Measurements from ENCODE around the gene ACTRT1. TPM values are rescaled to one million over a fixed set of nuclear protein-coding genes. Genes with fewer than 3 reads are reported as not detected.

Gene ACTRT1
- total RNA-seq = not detected
- not detected for polyA plus RNA-seq

DNA sequence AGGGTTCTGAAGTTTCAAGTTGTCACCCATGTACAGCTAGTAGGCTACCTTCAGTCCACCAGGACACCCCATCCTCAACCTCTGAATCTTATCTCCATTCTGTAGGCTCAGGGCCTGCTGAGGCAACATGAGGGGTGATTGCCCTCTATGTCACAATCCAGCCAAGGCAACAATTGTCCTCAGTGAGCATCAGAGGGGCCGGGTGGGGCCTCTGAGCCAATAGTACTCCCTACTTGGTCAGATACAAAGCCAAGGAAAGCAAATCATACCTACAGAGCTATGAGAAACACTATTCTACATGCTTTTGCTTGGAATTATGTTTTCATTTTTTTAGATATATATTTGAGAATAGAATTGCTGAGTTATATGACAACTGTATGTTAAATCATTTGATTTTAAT lies at the start of gene ACTRT1:
ACTRT1 (minus strand) TSS at position 101 of the 400 bp plus-strand sequence. CDS start 197 bp downstream, outside the sequence.
- ChIA-PET POLR2A (ENCODE audit: partially characterized antibody) (no interaction called here), CTCF (ENCODE audit: partially characterized antibody) (no interaction called here)
- Mint-ChIP-seq H3K9me3 (peaks cover 0 to 6% (median 1%) of the 10 kb centered on the region in 8 donors), H3K27me3 (no peaks in the 10 kb centered on the region), H3K4me1 (no peaks in the 10 kb centered on the region), H3K27ac (no peak within 1 kb of the TSS), H3K36me3 (no peaks in the 10 kb centered on the region), H3K4me3 (no peak within 1 kb of the TSS)
- no peak for DNase-seq
- Histone ChIP-seq H3K27ac (ENCODE audit: low read depth, low read length) (no peak within 1 kb of the TSS), H3K4me3 (ENCODE audit: low read length in 2 of 2) (no peak within 1 kb of the TSS), H3K36me3 (ENCODE audit: insufficient read depth, low read length) (no peaks in the 10 kb centered on the region), H3K4me1 (ENCODE audit: insufficient read depth, low read length) (no peaks in the 10 kb centered on the region), H3K9me3 (ENCODE audit: control insufficient read depth in 1 of 2, low read length in 2 of 2) (no peaks in the 10 kb centered on the region), H3K27me3 (ENCODE audit: insufficient read depth, low read length) (no peaks in the 10 kb centered on the region)
- intact Hi-C loops (cut with micrococcal nuclease) = no loop called here

DNA sequence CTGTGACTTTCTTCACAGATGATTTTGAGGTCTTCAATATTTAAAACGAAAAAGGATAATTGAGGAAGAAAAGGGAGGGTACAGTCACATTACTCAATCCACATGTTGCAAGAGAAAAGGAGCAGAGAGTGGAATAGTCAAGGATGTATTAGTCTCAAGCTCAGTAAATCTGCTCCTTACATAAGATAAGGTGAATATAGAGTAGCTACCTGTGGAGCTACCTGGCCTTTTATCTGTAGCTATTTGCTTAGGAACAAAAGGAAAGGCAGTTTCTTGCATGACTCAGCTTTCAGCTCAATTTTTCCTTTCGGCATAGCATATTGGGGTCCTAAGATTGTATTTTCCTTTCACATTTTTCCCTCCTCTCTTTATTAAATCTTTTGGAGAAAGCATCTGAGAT lies 26.3 kb upstream of the ACTRT1 start:
- H3K36me3 ChIP-seq (ENCODE audit: insufficient read depth, low read length) = no peaks in the 10 kb centered on the region
- H3K4me3 ChIP-seq (ENCODE audit: low read length in 2 of 2) = no peak overlapping the region
- Mint-ChIP-seq H3K27me3 (no peaks in the 10 kb centered on the region), H3K4me3 (no peak overlapping the region), H3K27ac (no peak overlapping the region), H3K9me3 (no peaks in the 10 kb centered on the region), H3K36me3 (no peaks in the 10 kb centered on the region), H3K4me1 (no peaks in the 10 kb centered on the region)
- DNase-seq = no peak
- H3K27me3 ChIP-seq (ENCODE audit: insufficient read depth, low read length) = no peaks in the 10 kb centered on the region
- no peaks in the 10 kb centered on the region for H3K9me3 ChIP-seq (ENCODE audit: control insufficient read depth in 1 of 2, low read length in 2 of 2)
- no peak overlapping the region for H3K27ac ChIP-seq (ENCODE audit: low read depth, low read length)
- intact Hi-C loops (cut with micrococcal nuclease) = no loop called here
- ChIA-PET POLR2A (ENCODE audit: partially characterized antibody) (no interaction called here), CTCF (ENCODE audit: partially characterized antibody) (no interaction called here)
- no peaks in the 10 kb centered on the region for H3K4me1 ChIP-seq (ENCODE audit: insufficient read depth, low read length)

DNA sequence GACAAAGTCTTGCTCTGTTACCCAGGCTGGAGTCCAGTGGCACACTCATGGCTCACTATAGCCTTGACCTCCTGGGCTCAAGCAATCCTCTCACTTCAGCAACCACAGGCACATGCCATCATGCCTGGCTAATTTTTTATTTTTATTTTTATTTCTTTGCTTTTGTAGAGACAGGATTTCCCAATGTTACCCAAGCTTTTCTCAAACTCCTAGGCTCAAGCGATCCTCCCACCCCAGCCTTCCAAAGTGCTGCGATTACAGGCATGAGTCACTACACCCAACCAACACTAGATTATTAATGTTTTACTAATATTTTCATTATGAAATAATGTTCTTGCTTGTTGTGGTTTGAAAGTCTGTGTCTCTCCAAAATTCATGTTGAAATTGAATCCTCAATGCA lies 5.2 kb upstream of the ACTRT1 start:
- no peaks in the 10 kb centered on the region for H3K9me3 ChIP-seq (ENCODE audit: control insufficient read depth in 1 of 2, low read length in 2 of 2)

DNA sequence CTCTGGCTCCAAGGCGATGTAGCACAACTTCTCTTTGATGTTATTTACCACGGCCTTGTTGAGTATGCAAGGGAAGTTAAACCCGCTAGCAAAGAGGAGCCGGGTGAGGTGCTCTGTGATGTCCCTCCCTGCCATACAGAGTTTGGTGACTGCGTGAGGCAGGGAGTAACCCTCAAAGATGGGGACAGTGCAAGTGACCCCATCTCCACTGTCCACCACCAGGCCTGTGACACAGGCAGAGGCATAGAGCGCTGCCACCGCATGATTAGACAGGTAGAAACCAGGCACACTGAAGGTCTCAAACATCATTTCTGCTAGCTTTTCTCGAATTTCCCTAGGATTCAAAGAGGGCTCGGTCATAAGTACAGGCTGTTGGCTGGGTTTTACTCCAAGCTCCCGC lies 677 bp downstream of the ACTRT1 start:
- H3K27ac ChIP-seq (ENCODE audit: low read depth, low read length) = no peak overlapping the region
- no peaks in the 10 kb centered on the region for H3K9me3 ChIP-seq (ENCODE audit: control insufficient read depth in 1 of 2, low read length in 2 of 2)
- Mint-ChIP-seq H3K36me3 (no peaks in the 10 kb centered on the region), H3K9me3 (peaks cover 0 to 6% (median 4%) of the 10 kb centered on the region in 8 donors), H3K4me3 (no peak overlapping the region), H3K27ac (no peak overlapping the region), H3K4me1 (no peaks in the 10 kb centered on the region), H3K27me3 (no peaks in the 10 kb centered on the region)
- H3K4me3 ChIP-seq (ENCODE audit: low read length in 2 of 2) = no peak overlapping the region
- ChIA-PET CTCF (ENCODE audit: partially characterized antibody) (no interaction called here), POLR2A (ENCODE audit: partially characterized antibody) (no interaction called here)
- intact Hi-C loops (cut with micrococcal nuclease) = no loop called here
- no peak for DNase-seq
- no peaks in the 10 kb centered on the region for H3K36me3 ChIP-seq (ENCODE audit: insufficient read depth, low read length)
- no peaks in the 10 kb centered on the region for H3K4me1 ChIP-seq (ENCODE audit: insufficient read depth, low read length)
- no peaks in the 10 kb centered on the region for H3K27me3 ChIP-seq (ENCODE audit: insufficient read depth, low read length)

More for the DNA sequence above, 5.2 kb upstream of the ACTRT1 start:
- H3K36me3 Mint-ChIP-seq = no peaks in the 10 kb centered on the region
- H3K4me3 ChIP-seq (ENCODE audit: low read length in 2 of 2) = no peak overlapping the region
- H3K9me3 Mint-ChIP-seq = peaks cover 0 to 9% (median 2%) of the 10 kb centered on the region in 8 donors
- H3K4me3 Mint-ChIP-seq = no peak overlapping the region
- no peak overlapping the region for H3K27ac ChIP-seq (ENCODE audit: low read depth, low read length)
- H3K4me1 Mint-ChIP-seq = no peaks in the 10 kb centered on the region
- H3K4me1 ChIP-seq (ENCODE audit: insufficient read depth, low read length) = no peaks in the 10 kb centered on the region
- ChIA-PET POLR2A (ENCODE audit: partially characterized antibody) (no interaction called here), CTCF (ENCODE audit: partially characterized antibody) (no interaction called here)
- H3K27me3 Mint-ChIP-seq = no peaks in the 10 kb centered on the region
- intact Hi-C loops (cut with micrococcal nuclease) = no loop called here
- no peaks in the 10 kb centered on the region for H3K27me3 ChIP-seq (ENCODE audit: insufficient read depth, low read length)
- H3K27ac Mint-ChIP-seq = no peak overlapping the region
- no peaks in the 10 kb centered on the region for H3K36me3 ChIP-seq (ENCODE audit: insufficient read depth, low read length)
- DNase-seq = no peak

DNA sequence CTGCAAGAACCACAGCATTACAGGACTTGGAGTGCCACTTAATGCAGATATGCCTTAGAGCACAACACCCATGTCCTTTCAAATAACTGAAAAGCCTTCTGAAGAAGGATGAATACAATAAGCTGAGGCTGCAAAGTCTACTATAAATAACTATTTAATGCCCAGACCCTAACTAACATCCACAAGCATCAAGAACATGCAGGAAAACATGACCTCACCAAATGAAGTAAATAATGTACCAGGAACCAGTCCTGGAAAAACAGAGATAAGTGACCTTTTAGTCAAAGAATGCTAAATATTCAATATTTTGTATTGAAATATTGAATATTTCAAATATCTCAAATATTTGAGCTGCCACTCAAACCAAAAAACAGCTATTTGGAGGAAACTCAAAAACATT lies 16.9 kb downstream of the ACTRT1 start:
- DNase-seq = no peak
- H3K27ac Mint-ChIP-seq = no peak overlapping the region
- Histone ChIP-seq H3K27me3 (ENCODE audit: insufficient read depth, low read length) (no peaks in the 10 kb centered on the region), H3K9me3 (ENCODE audit: control insufficient read depth in 1 of 2, low read length in 2 of 2) (no peaks in the 10 kb centered on the region), H3K36me3 (ENCODE audit: insufficient read depth, low read length) (no peaks in the 10 kb centered on the region), H3K27ac (ENCODE audit: low read depth, low read length) (no peak overlapping the region), H3K4me1 (ENCODE audit: insufficient read depth, low read length) (no peaks in the 10 kb centered on the region), H3K4me3 (ENCODE audit: low read length in 2 of 2) (no peak overlapping the region)
- ChIA-PET POLR2A (ENCODE audit: partially characterized antibody) (no interaction called here), CTCF (ENCODE audit: partially characterized antibody) (no interaction called here)
- H3K27me3 Mint-ChIP-seq = no peaks in the 10 kb centered on the region
- peaks cover 0 to 3% (median 0%) of the 10 kb centered on the region in 8 donors for H3K9me3 Mint-ChIP-seq
- intact Hi-C loops (cut with micrococcal nuclease) = no loop called here
- H3K4me1 Mint-ChIP-seq = no peaks in the 10 kb centered on the region
- no peaks in the 10 kb centered on the region for H3K36me3 Mint-ChIP-seq
- no peak overlapping the region for H3K4me3 Mint-ChIP-seq

DNA sequence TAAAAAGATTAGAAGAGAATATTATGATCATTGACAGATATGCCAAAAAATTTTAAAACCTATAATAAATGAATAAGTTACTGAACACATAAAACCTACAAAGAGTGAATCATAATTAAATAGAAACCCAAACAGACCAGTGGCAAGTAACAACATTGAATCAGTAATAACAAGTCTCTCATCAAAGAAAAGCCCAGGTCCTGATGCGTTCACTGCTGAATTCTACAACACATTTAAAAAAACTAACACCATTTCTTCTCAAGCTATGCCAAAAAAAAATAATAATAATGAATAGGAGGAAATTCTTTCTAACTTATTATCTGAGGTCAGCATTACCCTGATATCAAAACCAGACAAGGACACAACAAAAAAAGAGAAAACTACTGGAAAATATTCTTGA lies 30.6 kb downstream of the ACTRT1 start:
- H3K36me3 Mint-ChIP-seq = no peaks in the 10 kb centered on the region
- no peaks in the 10 kb centered on the region for H3K27me3 Mint-ChIP-seq
- H3K4me1 ChIP-seq (ENCODE audit: insufficient read depth, low read length) = no peaks in the 10 kb centered on the region
- no peaks in the 10 kb centered on the region for H3K9me3 ChIP-seq (ENCODE audit: control insufficient read depth in 1 of 2, low read length in 2 of 2)
- CTCF ChIA-PET (ENCODE audit: partially characterized antibody) = no interaction called here
- no peaks in the 10 kb centered on the region for H3K36me3 ChIP-seq (ENCODE audit: insufficient read depth, low read length)
- POLR2A ChIA-PET (ENCODE audit: partially characterized antibody) = no interaction called here
- H3K27ac Mint-ChIP-seq = no peak overlapping the region
- H3K27ac ChIP-seq (ENCODE audit: low read depth, low read length) = no peak overlapping the region
- intact Hi-C loops (cut with micrococcal nuclease) = no loop called here
- H3K4me3 ChIP-seq (ENCODE audit: low read length in 2 of 2) = no peak overlapping the region
- H3K4me3 Mint-ChIP-seq = no peak overlapping the region
- H3K9me3 Mint-ChIP-seq = peaks cover 0 to 4% (median 0%) of the 10 kb centered on the region in 8 donors
- no peak for DNase-seq
- H3K27me3 ChIP-seq (ENCODE audit: insufficient read depth, low read length) = no peaks in the 10 kb centered on the region
- H3K4me1 Mint-ChIP-seq = no peaks in the 10 kb centered on the region

DNA sequence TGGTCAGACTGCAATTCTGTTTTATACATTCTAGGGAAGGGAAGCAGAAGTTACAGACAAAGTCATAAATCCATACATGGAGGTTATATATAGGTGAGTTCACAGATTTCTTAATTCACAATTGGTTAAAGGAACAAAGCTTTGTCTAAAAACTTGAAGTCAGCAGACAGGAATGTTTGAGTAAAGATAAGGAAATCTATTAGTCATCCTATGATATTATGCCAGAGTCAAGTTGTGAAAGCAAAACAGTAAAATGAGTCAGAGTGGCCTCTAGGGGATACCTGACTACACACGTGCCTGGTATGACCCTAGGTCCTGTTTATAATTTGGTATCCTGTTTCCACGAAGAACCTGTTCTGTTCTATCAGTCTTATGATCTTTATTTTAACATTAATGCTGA lies 31.5 kb downstream of the ACTRT1 start:
- peaks cover 0 to 3% (median under 1%) of the 10 kb centered on the region in 8 donors for H3K9me3 Mint-ChIP-seq
- H3K4me1 Mint-ChIP-seq = no peaks in the 10 kb centered on the region
- H3K36me3 Mint-ChIP-seq = no peaks in the 10 kb centered on the region
- H3K36me3 ChIP-seq (ENCODE audit: insufficient read depth, low read length) = no peaks in the 10 kb centered on the region
- H3K9me3 ChIP-seq (ENCODE audit: control insufficient read depth in 1 of 2, low read length in 2 of 2) = no peaks in the 10 kb centered on the region
- no peaks in the 10 kb centered on the region for H3K4me1 ChIP-seq (ENCODE audit: insufficient read depth, low read length)
- intact Hi-C loops (cut with micrococcal nuclease) = no loop called here
- no peaks in the 10 kb centered on the region for H3K27me3 Mint-ChIP-seq
- no peak overlapping the region for H3K27ac ChIP-seq (ENCODE audit: low read depth, low read length)
- H3K27ac Mint-ChIP-seq = no peak overlapping the region
- ChIA-PET CTCF (ENCODE audit: partially characterized antibody) (no interaction called here), POLR2A (ENCODE audit: partially characterized antibody) (no interaction called here)
- no peak overlapping the region for H3K4me3 Mint-ChIP-seq
- DNase-seq = no peak
- H3K27me3 ChIP-seq (ENCODE audit: insufficient read depth, low read length) = no peaks in the 10 kb centered on the region
- H3K4me3 ChIP-seq (ENCODE audit: low read length in 2 of 2) = no peak overlapping the region

DNA sequence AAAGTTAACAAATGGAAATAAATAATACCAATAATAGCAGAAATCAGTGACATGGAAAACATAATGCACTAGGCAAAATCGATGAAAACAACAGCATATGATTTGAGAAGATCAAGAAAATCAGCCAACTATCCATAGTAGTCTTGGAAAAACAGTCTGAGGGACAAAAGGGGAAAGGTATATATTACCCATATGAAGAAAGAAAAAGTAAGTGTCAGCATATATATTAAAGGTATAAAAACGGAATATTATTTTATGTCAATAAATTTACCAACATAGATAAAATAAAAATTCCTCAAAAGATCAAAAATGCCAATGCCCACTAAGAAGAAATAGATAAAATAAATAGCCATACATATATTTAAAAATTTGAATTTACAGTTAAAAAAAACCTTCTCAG lies 33.0 kb downstream of the ACTRT1 start:
- no peaks in the 10 kb centered on the region for H3K36me3 Mint-ChIP-seq
- H3K9me3 Mint-ChIP-seq = peaks cover 0 to 8% (median under 1%) of the 10 kb centered on the region in 8 donors
- POLR2A ChIA-PET (ENCODE audit: partially characterized antibody) = no interaction called here
- H3K4me1 Mint-ChIP-seq = no peaks in the 10 kb centered on the region
- Histone ChIP-seq H3K27me3 (ENCODE audit: insufficient read depth, low read length) (no peaks in the 10 kb centered on the region), H3K36me3 (ENCODE audit: insufficient read depth, low read length) (no peaks in the 10 kb centered on the region), H3K4me1 (ENCODE audit: insufficient read depth, low read length) (no peaks in the 10 kb centered on the region), H3K9me3 (ENCODE audit: control insufficient read depth in 1 of 2, low read length in 2 of 2) (no peaks in the 10 kb centered on the region), H3K4me3 (ENCODE audit: low read length in 2 of 2) (no peak overlapping the region), H3K27ac (ENCODE audit: low read depth, low read length) (no peak overlapping the region)
- DNase-seq = no peak
- CTCF ChIA-PET (ENCODE audit: partially characterized antibody) = no interaction called here
- no peak overlapping the region for H3K27ac Mint-ChIP-seq
- intact Hi-C loops (cut with micrococcal nuclease) = no loop called here
- H3K27me3 Mint-ChIP-seq = no peaks in the 10 kb centered on the region
- no peak overlapping the region for H3K4me3 Mint-ChIP-seq
